NB4 (cell line): ENCODE measurements around the gene ENGASE.

ENCODE experiments used
- CTCF ChIP-seq: IDR thresholded peaks from one replicate; pipeline ENCODE4 v1.5.1; 2012; ENCODE audit warnings: low read depth, low read length
- MAX ChIP-seq: IDR thresholded peaks from 2 replicates; pipeline ENCODE4 v1.6.1; 2011; ENCODE audit warnings: low read depth, low read length
- MYC ChIP-seq: IDR thresholded peaks from 2 replicates; pipeline ENCODE4 v1.6.1; 2011; ENCODE audit warnings: low read depth, low read length
- POLR2A ChIP-seq: IDR thresholded peaks from 2 replicates; pipeline ENCODE4 v1.6.1; 2011; ENCODE audit warnings: mild to moderate bottlenecking; ENCODE audit not compliant: insufficient read length; ENCODE audit errors: extremely low read depth

DNA sequence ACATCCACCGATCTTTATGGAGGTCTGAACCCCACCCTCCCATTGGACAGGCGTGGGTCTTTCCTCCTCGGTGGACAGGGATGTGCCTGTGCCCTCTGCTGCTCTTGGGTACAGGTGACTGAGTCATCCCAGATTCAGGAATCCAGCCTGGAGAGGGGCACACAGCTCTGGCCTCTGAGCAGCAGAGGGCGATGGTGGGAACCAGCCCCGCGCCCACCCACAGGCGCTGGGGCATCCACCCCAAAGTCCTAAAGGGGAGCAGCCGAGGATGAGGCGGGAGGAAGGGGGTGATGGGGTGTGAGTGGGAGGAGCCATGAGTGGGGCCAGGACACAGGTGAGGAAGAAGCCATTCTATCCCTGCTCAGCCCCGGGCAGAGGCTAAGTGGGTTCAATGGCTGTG is 35.0 kb downstream of the ENGASE start:
- no peak for TF ChIP-seq POLR2A
- TF ChIP-seq CTCF: peak; percentile 21
- TF ChIP-seq MAX: no peak
- no peak for TF ChIP-seq MYC
